Neural cell (in vitro differentiated cells): ENCODE data around the gene COL17A1. TPM values are rescaled to one million over a fixed set of nuclear protein-coding genes. Genes with fewer than 3 reads are reported as not detected.

ENCODE experiments used
- H2AFZ ChIP-seq: fragments of 200-600, 300-800 bp; sonication (generic), shearing (Covaris generic); 2 replicates; pipeline ENCODE4 v1.6.0; 2014; ENCODE audit warnings: low read depth, mild to moderate bottlenecking, antibody characterized with exemption, low read length, moderate library complexity
- H3F3A ChIP-seq: fragments of 200-600 bp; shearing (Covaris generic); 2 replicates; pipeline ENCODE4 v1.6.1; 2016; ENCODE audit warnings: mild to moderate bottlenecking, moderate library complexity, mixed read lengths, antibody characterized with exemption, low read length; ENCODE audit not compliant: insufficient read depth, poor library complexity, severe bottlenecking
- H3K27ac ChIP-seq: fragments of 200-600, 300-800 bp; sonication (generic), shearing (Covaris generic); 2 replicates; pipeline ENCODE4 v1.5.1; 2014; ENCODE audit warnings: mild to moderate bottlenecking, low read length, moderate library complexity
- H3K27me3 ChIP-seq: fragments of 300-800, 200-600 bp; sonication (generic), shearing (Covaris generic); 2 replicates; pipeline ENCODE4 v1.6.0; 2014; ENCODE audit warnings: mild to moderate bottlenecking, low read depth, low read length, moderate library complexity; ENCODE audit not compliant: insufficient read depth
- H3K36me3 ChIP-seq: fragments of 300-800, 200-600 bp; sonication (generic), shearing (Covaris generic); 2 replicates; pipeline ENCODE4 v1.5.1; 2014; ENCODE audit warnings: mild to moderate bottlenecking, antibody characterized with exemption, low read length, moderate library complexity; ENCODE audit not compliant: insufficient read depth
- H3K4me2 ChIP-seq: fragments of 300-800, 200-600 bp; sonication (generic), shearing (Covaris generic); 2 replicates; pipeline ENCODE4 v1.6.0; 2014; ENCODE audit warnings: mild to moderate bottlenecking, low read length
- H3K4me3 ChIP-seq: fragments of 300-800, 200-600 bp; sonication (generic), shearing (Covaris generic); 2 replicates; pipeline ENCODE4 v1.5.1; 2014; ENCODE audit warnings: mild to moderate bottlenecking, low read length, moderate library complexity
- H3K79me2 ChIP-seq: fragments of 200-600 bp; shearing (Covaris generic); replicated peaks from 2 replicates; pipeline ENCODE4 v1.6.0; 2014; ENCODE audit warnings: mild to moderate bottlenecking, low read length, moderate library complexity; ENCODE audit not compliant: insufficient read depth
- H3K9ac ChIP-seq: fragments of 300-800, 200-600 bp; sonication (generic), shearing (Covaris generic); 2 replicates; pipeline ENCODE4 v1.6.1; 2016; ENCODE audit warnings: mild to moderate bottlenecking, low read length, mixed read lengths
- H3K9me2 ChIP-seq: fragments of 200-600 bp; shearing (Covaris generic); 2 replicates; pipeline ENCODE4 v1.6.1; 2016; ENCODE audit warnings: mild to moderate bottlenecking, low read length, mixed read lengths; ENCODE audit not compliant: insufficient read depth
- H3K9me3 ChIP-seq: fragments of 200-600, 300-800 bp; sonication (generic), shearing (Covaris generic); 2 replicates; pipeline ENCODE4 v1.6.1; 2016; ENCODE audit warnings: mild to moderate bottlenecking, mixed run types, low read length, moderate library complexity, mixed read lengths
- H4K20me1 ChIP-seq: fragments of 200-600 bp; shearing (Covaris generic); 2 replicates; pipeline ENCODE4 v1.6.1; 2016; ENCODE audit warnings: mild to moderate bottlenecking, mixed run types; ENCODE audit not compliant: insufficient read depth
- CTCF ChIP-seq: fragments of 450-650 bp; IDR thresholded peaks from 2 replicates; pipeline ENCODE4 v1.5.1; 2014; ENCODE audit warnings: antibody characterized with exemption, mild to moderate bottlenecking, moderate library complexity; ENCODE audit not compliant: poor library complexity, severe bottlenecking
- EZH2 ChIP-seq: fragments of 200-600, 300-800 bp; shearing (Covaris generic), sonication (generic); IDR thresholded peaks from 2 replicates; pipeline ENCODE4 v1.6.1; 2014; ENCODE audit warnings: antibody characterized with exemption, low read length, borderline replicate concordance, mild to moderate bottlenecking; ENCODE audit not compliant: insufficient read depth, poor library complexity, severe bottlenecking
- POLR2AphosphoS5 ChIP-seq: IDR thresholded peaks from 2 replicates; pipeline ENCODE4 v1.6.1; 2012
- RAD21 ChIP-seq: fragments of 450-650 bp; conservative IDR thresholded peaks from 2 replicates; pipeline ENCODE4 v1.6.1; 2014; ENCODE audit warnings: antibody characterized with exemption, mild to moderate bottlenecking, moderate library complexity
- SMC3 ChIP-seq: fragments of 450-650 bp; conservative IDR thresholded peaks from 2 replicates; pipeline ENCODE4 v1.6.1; 2014; ENCODE audit warnings: antibody characterized with exemption, mild to moderate bottlenecking, moderate library complexity; ENCODE audit not compliant: poor library complexity
- TAF1 ChIP-seq: IDR thresholded peaks from 2 replicates; pipeline ENCODE4 v1.6.1; 2012; ENCODE audit warnings: low read depth
- polyA plus RNA-seq: library from polyadenylated mRNA; depleted of rRNA; stranded (reverse); fragments of >200 nt; gene quantifications from 2 replicates; pipeline ENCODE4 v1.2.3, GENCODE V29; 2014
- TF ChIP-seq, protein P1 (sequence below): IDR thresholded peaks from 2 replicates; pipeline ENCODE4 v1.6.1; 2012; ENCODE audit warnings: borderline replicate concordance

Gene COL17A1
- polyA plus RNA-seq, 1 donor from 2014 or later, result not detected

DNA sequence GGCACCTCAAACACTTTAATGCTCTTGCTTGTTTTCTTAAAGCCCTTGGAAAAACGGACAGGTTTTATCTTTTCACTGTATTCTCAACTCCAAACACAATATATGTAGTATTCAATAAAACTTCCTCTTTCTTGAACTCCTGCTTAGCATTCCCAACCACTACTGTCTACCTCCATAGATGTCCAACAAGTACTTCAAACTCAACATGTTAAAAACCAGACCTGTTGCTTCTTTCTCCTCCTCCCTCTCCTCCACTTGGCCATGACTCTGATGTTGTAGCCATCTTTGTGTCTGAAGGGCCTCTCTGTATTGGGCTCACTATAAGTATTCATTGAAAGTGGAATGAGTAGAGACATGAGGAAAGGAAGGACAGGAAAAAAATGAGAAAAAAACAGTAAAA lies 16.2 kb upstream of the COL17A1 start:
- H3K4me3 ChIP-seq, result no peak overlapping the region
- no peaks in the 10 kb centered on the region for H3K9me3 ChIP-seq
- TF ChIP-seq RAD21, result no peak
- TF ChIP-seq, protein P1, sequence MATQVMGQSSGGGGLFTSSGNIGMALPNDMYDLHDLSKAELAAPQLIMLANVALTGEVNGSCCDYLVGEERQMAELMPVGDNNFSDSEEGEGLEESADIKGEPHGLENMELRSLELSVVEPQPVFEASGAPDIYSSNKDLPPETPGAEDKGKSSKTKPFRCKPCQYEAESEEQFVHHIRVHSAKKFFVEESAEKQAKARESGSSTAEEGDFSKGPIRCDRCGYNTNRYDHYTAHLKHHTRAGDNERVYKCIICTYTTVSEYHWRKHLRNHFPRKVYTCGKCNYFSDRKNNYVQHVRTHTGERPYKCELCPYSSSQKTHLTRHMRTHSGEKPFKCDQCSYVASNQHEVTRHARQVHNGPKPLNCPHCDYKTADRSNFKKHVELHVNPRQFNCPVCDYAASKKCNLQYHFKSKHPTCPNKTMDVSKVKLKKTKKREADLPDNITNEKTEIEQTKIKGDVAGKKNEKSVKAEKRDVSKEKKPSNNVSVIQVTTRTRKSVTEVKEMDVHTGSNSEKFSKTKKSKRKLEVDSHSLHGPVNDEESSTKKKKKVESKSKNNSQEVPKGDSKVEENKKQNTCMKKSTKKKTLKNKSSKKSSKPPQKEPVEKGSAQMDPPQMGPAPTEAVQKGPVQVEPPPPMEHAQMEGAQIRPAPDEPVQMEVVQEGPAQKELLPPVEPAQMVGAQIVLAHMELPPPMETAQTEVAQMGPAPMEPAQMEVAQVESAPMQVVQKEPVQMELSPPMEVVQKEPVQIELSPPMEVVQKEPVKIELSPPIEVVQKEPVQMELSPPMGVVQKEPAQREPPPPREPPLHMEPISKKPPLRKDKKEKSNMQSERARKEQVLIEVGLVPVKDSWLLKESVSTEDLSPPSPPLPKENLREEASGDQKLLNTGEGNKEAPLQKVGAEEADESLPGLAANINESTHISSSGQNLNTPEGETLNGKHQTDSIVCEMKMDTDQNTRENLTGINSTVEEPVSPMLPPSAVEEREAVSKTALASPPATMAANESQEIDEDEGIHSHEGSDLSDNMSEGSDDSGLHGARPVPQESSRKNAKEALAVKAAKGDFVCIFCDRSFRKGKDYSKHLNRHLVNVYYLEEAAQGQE, result no peak
- TF ChIP-seq CTCF, result no peak
- no peak for TF ChIP-seq POLR2AphosphoS5
- no peak for TF ChIP-seq EZH2
- TF ChIP-seq SMC3, result no peak
- TF ChIP-seq TAF1, result no peak
- H3K79me2 ChIP-seq, result no peaks in the 10 kb centered on the region
- H2AFZ ChIP-seq, result no peak overlapping the region
- no peak overlapping the region for H3K9ac ChIP-seq
- H3K4me2 ChIP-seq, result no peak overlapping the region
- H4K20me1 ChIP-seq, result no peaks in the 10 kb centered on the region
- H3K36me3 ChIP-seq, result no peaks in the 10 kb centered on the region
- H3K27me3 ChIP-seq, result no peaks in the 10 kb centered on the region
- H3K9me2 ChIP-seq, result no peaks in the 10 kb centered on the region
- H3K27ac ChIP-seq, result no peak overlapping the region
- no peaks in the 10 kb centered on the region for H3F3A ChIP-seq

DNA sequence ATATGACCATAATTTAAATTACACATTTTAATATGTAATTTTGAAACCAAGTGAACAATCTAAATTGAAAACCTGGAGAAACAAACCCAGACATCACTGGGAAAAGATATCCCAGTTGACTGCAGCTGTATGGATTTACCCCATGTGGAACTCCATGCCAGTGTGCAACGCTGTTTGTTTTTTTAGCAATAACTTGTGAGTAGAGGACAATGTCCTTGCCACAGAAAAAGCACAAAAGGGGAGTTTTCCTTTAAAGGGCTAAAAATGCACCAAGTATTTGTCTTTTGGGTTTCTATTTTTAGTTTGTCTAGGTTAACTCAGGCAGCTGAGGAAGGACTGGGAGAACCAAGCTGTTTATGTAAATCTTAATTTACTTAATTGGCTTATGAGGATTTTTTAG lies 15.1 kb upstream of the COL17A1 start:
- Histone ChIP-seq H3K27me3 (no peaks in the 10 kb centered on the region), H3K4me3 (no peak overlapping the region), H3K9me2 (no peaks in the 10 kb centered on the region), H3K9me3 (no peaks in the 10 kb centered on the region), H3K4me2 (no peak overlapping the region), H3K36me3 (no peaks in the 10 kb centered on the region), H2AFZ (no peak overlapping the region), H3K27ac (no peak overlapping the region), H3K79me2 (no peaks in the 10 kb centered on the region), H3K9ac (no peak overlapping the region), H3F3A (no peaks in the 10 kb centered on the region), H4K20me1 (no peaks in the 10 kb centered on the region)
- TF ChIP-seq RAD21 (no peak), CTCF (no peak)

DNA sequence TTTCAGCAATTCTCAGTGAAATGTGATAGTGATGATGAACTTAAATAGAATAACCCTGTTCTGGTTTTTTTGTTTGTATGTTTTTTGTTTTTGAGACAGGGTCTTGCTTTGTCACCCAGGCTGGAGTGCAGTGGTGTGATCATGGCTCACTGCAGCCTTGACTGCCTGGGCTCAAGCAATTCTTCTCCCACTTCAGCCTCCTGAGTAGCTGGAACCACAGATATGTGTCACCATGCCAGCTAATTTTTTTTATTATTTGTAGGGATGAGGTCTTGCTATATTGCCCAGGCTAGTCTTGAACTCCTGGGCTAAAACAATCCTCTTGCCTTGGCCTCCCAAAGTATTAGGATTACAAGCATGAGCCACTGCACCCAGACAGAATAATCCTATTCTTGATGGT lies 14.3 kb upstream of the COL17A1 start:
- H2AFZ ChIP-seq, result no peak overlapping the region
- H3K9me3 ChIP-seq, result no peaks in the 10 kb centered on the region
- H3K9ac ChIP-seq, result no peak overlapping the region
- no peaks in the 10 kb centered on the region for H3K36me3 ChIP-seq
- H3F3A ChIP-seq, result no peaks in the 10 kb centered on the region
- H3K4me3 ChIP-seq, result no peak overlapping the region
- no peak overlapping the region for H3K4me2 ChIP-seq
- H4K20me1 ChIP-seq, result no peaks in the 10 kb centered on the region
- no peak for TF ChIP-seq TAF1
- TF ChIP-seq CTCF, result no peak
- H3K27me3 ChIP-seq, result no peaks in the 10 kb centered on the region
- H3K79me2 ChIP-seq, result no peaks in the 10 kb centered on the region
- H3K27ac ChIP-seq, result no peak overlapping the region
- H3K9me2 ChIP-seq, result no peaks in the 10 kb centered on the region
